Mucosa of descending colon (tissue), 3 donors: ENCODE results near the gene TNNT1. TPM values are rescaled to one million over a fixed set of nuclear protein-coding genes. Genes with fewer than 3 reads are reported as not detected.

Source experiments
- ATAC-seq: fragments of 200-7000 bp; cut with Tn5 transposase; one replicate; pipeline ENCODE4 v1.9.1; 2020; ENCODE audit warnings: mild to moderate bottlenecking, moderate library complexity
- DNase-seq, 3 donors: peaks; one replicate each; pipeline ENCODE4 v3.0.0-alpha.2; 2020
- H3K36me3 ChIP-seq: fragments of 200-600 bp; one replicate; pipeline ENCODE4 v1.8.0; 2021; ENCODE audit warnings: low read depth, mild to moderate bottlenecking
- H3K4me1 ChIP-seq: fragments of 200-600 bp; one replicate; pipeline ENCODE4 v1.8.0; 2021; ENCODE audit warnings: low read depth, mild to moderate bottlenecking
- H3K4me3 ChIP-seq: fragments of 200-600 bp; one replicate; pipeline ENCODE4 v1.8.0; 2021; ENCODE audit warnings: mild to moderate bottlenecking
- H3K9me3 ChIP-seq: fragments of 200-600 bp; one replicate; pipeline ENCODE4 v1.8.0; 2021; ENCODE audit warnings: mild to moderate bottlenecking
- CTCF ChIP-seq: fragments of 200-600 bp; IDR thresholded peaks from one replicate; pipeline ENCODE4 v1.8.0; 2022; ENCODE audit warnings: antibody characterized with exemption, mild to moderate bottlenecking
- intact Hi-C, 2 donors: fragments of 100-400 bp; cut with DNase I in 1 of 2; cut with micrococcal nuclease in 1 of 2; formaldehyde crosslinking; loops; one replicate each; pipeline versions ENCODE4 v1.11.0 to v1.11.1; 2022; cut with DNase I, micrococcal nuclease
- total RNA-seq, 3 donors: library from RNA; stranded (reverse); fragmentation: NEBNext Ultra II Directional in 2 of 3; extraction: Animal tissue kit (Norgen Biotek cat#: 25700) in 2 of 3; gene quantifications; one replicate each; pipeline versions ENCODE4 v1.2.1 to v1.2.4, GENCODE V29; 2021 to 2023
- donor health status: DM: no; HTN: no; CAD: no; lungs with moderate emphysema.
- donor health status: DM: no; HTN: no; CAD: no.
- donor health status: DM: no; HTN: yes; CAD: no.

Gene TNNT1
- total RNA-seq, 3 donors from 2014 or later, result 0.63 to 1.1 (median 0.65) TPM

DNA sequence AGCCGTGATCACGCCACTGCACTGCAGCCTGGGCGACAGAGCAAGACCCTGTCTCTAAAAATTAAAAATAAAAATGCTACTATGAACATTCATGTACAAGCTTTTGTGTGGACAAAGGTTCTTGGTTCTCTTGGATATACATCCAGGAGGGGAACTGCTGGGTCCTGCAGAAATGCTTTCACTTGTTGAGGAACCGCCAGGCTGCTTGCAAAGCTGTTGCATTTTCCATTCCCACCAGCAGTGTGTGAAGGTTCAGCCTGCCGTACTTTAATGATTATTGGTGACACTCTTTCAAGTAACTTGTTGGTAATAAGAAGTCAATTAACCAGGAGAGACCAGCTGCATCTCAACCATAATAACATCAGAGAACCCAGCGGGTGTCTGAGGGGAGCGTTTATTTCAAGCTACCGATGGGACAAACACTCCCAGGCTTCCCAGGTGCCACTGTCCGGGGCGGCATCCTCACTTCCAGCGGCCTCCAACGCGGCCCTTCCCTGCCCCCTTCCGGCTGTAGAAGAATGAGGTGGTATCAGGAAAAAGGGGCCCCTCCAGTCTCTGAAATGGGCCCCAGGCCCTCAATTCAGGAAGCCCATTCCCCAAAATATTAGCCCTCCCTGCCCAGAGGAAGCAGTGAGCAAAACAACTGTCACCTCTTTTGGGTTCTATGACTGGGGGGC is 16.4 kb downstream of the TNNT1 start:
- ATAC-seq, result peak; percentile 27

DNA sequence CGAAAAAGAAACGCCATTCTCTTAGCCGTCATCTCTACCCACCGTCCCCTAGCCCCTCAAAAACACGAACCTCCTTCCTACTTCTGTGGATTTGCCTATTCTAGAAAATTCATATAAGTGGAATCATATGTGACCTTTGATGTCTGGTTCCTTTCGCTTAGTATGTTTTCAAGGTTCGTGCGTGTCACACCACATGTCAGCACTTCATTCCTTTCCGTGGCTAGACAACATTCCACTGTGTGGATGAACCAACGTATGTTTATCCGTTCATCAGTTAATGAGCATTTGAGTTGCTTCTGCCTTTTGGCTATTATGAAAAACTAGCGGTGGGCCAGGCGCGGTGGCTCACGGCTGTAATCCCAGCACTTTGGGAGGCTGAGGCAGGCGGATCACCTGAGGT is 17.6 kb downstream of the TNNT1 start:
- intact Hi-C loops, result no loop called here
- H3K4me3 ChIP-seq, result no peak overlapping the region
- H3K36me3 ChIP-seq, result no peaks in the 10 kb centered on the region
- no peak for TF ChIP-seq CTCF
- H3K9me3 ChIP-seq, result no peaks in the 10 kb centered on the region
- no peak for DNase-seq
- H3K4me1 ChIP-seq, result no peaks in the 10 kb centered on the region
- ATAC-seq, result no peak

More for the DNA sequence above, 16.4 kb downstream of the TNNT1 start:
- no peak overlapping the region for H3K4me3 ChIP-seq
- peak in 1 of 3 donors; percentile 33 for DNase-seq
- H3K9me3 ChIP-seq, result no peaks in the 10 kb centered on the region
- no peak for TF ChIP-seq CTCF
- no peaks in the 10 kb centered on the region for H3K36me3 ChIP-seq
- H3K4me1 ChIP-seq, result no peaks in the 10 kb centered on the region
- intact Hi-C loops, result no loop called here

- no peaks in the 10 kb centered on the region for H3K9me3 ChIP-seq
- H3K36me3 ChIP-seq, result no peaks in the 10 kb centered on the region
- DNase-seq (no peak), ATAC-seq (no peak)
- no peak overlapping the region for H3K4me3 ChIP-seq
- TF ChIP-seq CTCF, result no peak
- intact Hi-C loops, result no loop called here
- H3K4me1 ChIP-seq, result peaks cover 18% of the 10 kb centered on the region
Measured at GRCh38 chr19:55119053-55119452, 30.0 kb downstream of the TNNT1 start.

DNA sequence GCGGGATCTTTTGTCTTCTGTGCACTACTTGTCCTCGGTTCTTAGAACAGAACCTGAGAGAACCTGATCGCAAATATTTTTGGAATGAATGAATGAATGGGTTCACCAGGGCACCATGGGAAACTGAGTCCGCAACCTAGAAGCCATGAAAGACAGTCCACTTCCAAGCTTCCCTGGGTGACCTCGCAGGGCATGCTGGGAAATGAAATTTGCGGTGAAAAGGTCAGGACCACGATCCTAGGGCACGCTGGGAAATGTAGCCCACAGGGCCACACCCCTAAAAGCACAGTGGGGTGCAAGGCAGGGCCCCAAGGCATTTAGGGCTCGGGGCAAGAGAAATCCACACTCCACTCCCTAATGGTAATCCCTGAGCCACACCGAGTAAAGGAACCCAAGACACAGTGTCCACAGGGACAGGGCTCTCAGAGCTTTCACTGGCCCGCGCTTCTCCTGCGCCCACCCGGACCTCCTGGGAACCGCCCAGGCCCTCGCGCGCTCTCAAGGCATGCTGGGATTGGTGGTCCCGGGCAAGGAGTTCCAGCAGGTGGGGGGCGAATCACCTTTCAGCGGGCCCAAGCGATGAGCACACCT is 30.5 kb downstream of the TNNT1 start:
- H3K4me3 ChIP-seq, result no peak overlapping the region
- H3K4me1 ChIP-seq, result peaks cover 18% of the 10 kb centered on the region
- no peaks in the 10 kb centered on the region for H3K9me3 ChIP-seq
- H3K36me3 ChIP-seq, result no peaks in the 10 kb centered on the region
- DNase-seq (peak; percentile 58 to 67 (median 58)), ATAC-seq (no peak)
- TF ChIP-seq CTCF, result no peak
- intact Hi-C loops, result no loop called here

- H3K4me3 ChIP-seq, result peak overlapping the region; percentile 70
- H3K9me3 ChIP-seq, result no peaks in the 10 kb centered on the region
- peak; percentile 95 for ATAC-seq
- intact Hi-C loops, result no loop called here
- peak; percentile 98 to 99 (median 99) for DNase-seq
- peaks cover 18% of the 10 kb centered on the region for H3K4me1 ChIP-seq
- H3K36me3 ChIP-seq, result no peaks in the 10 kb centered on the region
- TF ChIP-seq CTCF, result no peak
Measured at GRCh38 chr19:55117663-55118391, 31.2 kb downstream of the TNNT1 start.
